ENCODE results near the gene ANKRD60. TPM values are rescaled to one million over a fixed set of nuclear protein-coding genes. Genes with fewer than 3 reads are reported as not detected.

The ANKRD60 gene
- total and polyA plus RNA-seq, 2 donors (not counting 1 experiment from before 2014, with no cell fraction given) = not detected

GRCh38 chr20:58225452-58226200 is 2.8 kb downstream of the ANKRD60 start:
- Histone ChIP-seq H3K27me3 (ENCODE audit: control insufficient read depth, insufficient read depth, low read length) (peaks cover 34% of the 10 kb centered on the region), H3K4me1 (ENCODE audit: control insufficient read depth, extremely low read depth, insufficient read depth, low read length) (no peaks in the 10 kb centered on the region), H3K9me3 (ENCODE audit: control insufficient read depth, insufficient read depth, low read depth, low read length) (no peaks in the 10 kb centered on the region), H3K4me2 (ENCODE audit: extremely low read depth, insufficient read depth, low read length) (no peak overlapping the region), H3K27ac (ENCODE audit: insufficient read depth, low read length) (no peak overlapping the region), H3K9ac (ENCODE audit: insufficient read depth, low read length) (no peak overlapping the region), H3K36me3 (ENCODE audit: control insufficient read depth, insufficient read depth, low read length) (no peaks in the 10 kb centered on the region), H4K20me1 (ENCODE audit: control insufficient read depth, extremely low read depth, insufficient read depth, low read length) (no peaks in the 10 kb centered on the region), H3K4me3 (replicated peaks in 1 of 4; ENCODE audit: control extremely low read depth in 1 of 4, insufficient read depth in 1 of 4, low read depth in 3 of 4, low read length in 4 of 4) (no peak overlapping the region), H2AFZ (ENCODE audit: low read length) (no peak overlapping the region), H3K79me2 (ENCODE audit: control insufficient read depth, insufficient read depth, low read length) (no peaks in the 10 kb centered on the region)
- peak; percentile 52 for TF ChIP-seq EZH2 (IDR thresholded peaks at IDR 0.05; ENCODE audit: low read length, missing control alignments)
- TF ChIP-seq CTCF (conservative IDR thresholded peaks at IDR 0.05 in 1 of 2, IDR thresholded peaks at IDR 0.05 in 1 of 2; ENCODE audit: low read depth in 1 of 2, low read length in 2 of 2) = no peak
- DNase-seq (ENCODE audit: low read depth in 2 of 2) = no peak

GRCh38 chr20:58224974-58225373 is 3.5 kb downstream of the ANKRD60 start:
- Histone ChIP-seq H3K36me3 (ENCODE audit: control insufficient read depth, insufficient read depth, low read length) (no peaks in the 10 kb centered on the region), H3K4me3 (replicated peaks in 1 of 4; ENCODE audit: control extremely low read depth in 1 of 4, insufficient read depth in 1 of 4, low read depth in 3 of 4, low read length in 4 of 4) (no peak overlapping the region), H3K4me2 (ENCODE audit: extremely low read depth, insufficient read depth, low read length) (no peak overlapping the region), H3K27ac (ENCODE audit: insufficient read depth, low read length) (no peak overlapping the region), H3K9me3 (ENCODE audit: control insufficient read depth, insufficient read depth, low read depth, low read length) (no peaks in the 10 kb centered on the region), H3K4me1 (ENCODE audit: control insufficient read depth, extremely low read depth, insufficient read depth, low read length) (no peaks in the 10 kb centered on the region), H4K20me1 (ENCODE audit: control insufficient read depth, extremely low read depth, insufficient read depth, low read length) (no peaks in the 10 kb centered on the region), H3K79me2 (ENCODE audit: control insufficient read depth, insufficient read depth, low read length) (no peaks in the 10 kb centered on the region), H2AFZ (ENCODE audit: low read length) (no peak overlapping the region), H3K27me3 (ENCODE audit: control insufficient read depth, insufficient read depth, low read length) (peaks cover 34% of the 10 kb centered on the region), H3K9ac (ENCODE audit: insufficient read depth, low read length) (no peak overlapping the region)
- no peak for DNase-seq (ENCODE audit: low read depth in 2 of 2)
- TF ChIP-seq CTCF (conservative IDR thresholded peaks at IDR 0.05 in 1 of 2, IDR thresholded peaks at IDR 0.05 in 1 of 2; ENCODE audit: low read depth in 1 of 2, low read length in 2 of 2) (no peak), EZH2 (IDR thresholded peaks at IDR 0.05; ENCODE audit: low read length, missing control alignments) (no peak)

GRCh38 chr20:58224097-58224496 is 4.4 kb downstream of the ANKRD60 start:
- Histone ChIP-seq H3K27ac (ENCODE audit: insufficient read depth, low read length) (no peak overlapping the region), H3K36me3 (ENCODE audit: control insufficient read depth, insufficient read depth, low read length) (no peaks in the 10 kb centered on the region), H4K20me1 (ENCODE audit: control insufficient read depth, extremely low read depth, insufficient read depth, low read length) (no peaks in the 10 kb centered on the region), H3K79me2 (ENCODE audit: control insufficient read depth, insufficient read depth, low read length) (no peaks in the 10 kb centered on the region), H3K9ac (ENCODE audit: insufficient read depth, low read length) (no peak overlapping the region), H3K9me3 (ENCODE audit: control insufficient read depth, insufficient read depth, low read depth, low read length) (no peaks in the 10 kb centered on the region), H2AFZ (ENCODE audit: low read length) (no peak overlapping the region), H3K4me2 (ENCODE audit: extremely low read depth, insufficient read depth, low read length) (no peak overlapping the region), H3K27me3 (ENCODE audit: control insufficient read depth, insufficient read depth, low read length) (peaks cover 31% of the 10 kb centered on the region), H3K4me3 (replicated peaks in 1 of 4; ENCODE audit: control extremely low read depth in 1 of 4, insufficient read depth in 1 of 4, low read depth in 3 of 4, low read length in 4 of 4) (no peak overlapping the region), H3K4me1 (ENCODE audit: control insufficient read depth, extremely low read depth, insufficient read depth, low read length) (no peaks in the 10 kb centered on the region)
- no peak for DNase-seq (ENCODE audit: low read depth in 2 of 2)
- TF ChIP-seq CTCF (conservative IDR thresholded peaks at IDR 0.05 in 1 of 2, IDR thresholded peaks at IDR 0.05 in 1 of 2; ENCODE audit: low read depth in 1 of 2, low read length in 2 of 2) = no peak
- TF ChIP-seq EZH2 (IDR thresholded peaks at IDR 0.05; ENCODE audit: low read length, missing control alignments) = no peak

Data from fibroblast of lung (primary cell).